ENCODE measurements around the gene TMCC2.

Gene TMCC2

GRCh38 chr1:205321959-205322283, 94.2 kb downstream of the TMCC2 start:
- no peak for ATAC-seq
- TF ChIP-seq ISL1 (CRISPR knock-in tag; IDR thresholded peaks at IDR 0.05) (no peak), OSR1 (CRISPR knock-in tag; IDR thresholded peaks at IDR 0.05) (no peak), TCF4 (CRISPR knock-in tag; IDR thresholded peaks at IDR 0.05; ENCODE audit: borderline replicate concordance) (no peak), ZNF70 (CRISPR knock-in tag; IDR thresholded peaks at IDR 0.05) (no peak), POU6F1 (CRISPR knock-in tag; IDR thresholded peaks at IDR 0.05; ENCODE audit: borderline replicate concordance, low read depth) (no peak), ARNTL (CRISPR knock-in tag; IDR thresholded peaks at IDR 0.05; ENCODE audit: borderline replicate concordance, low read depth) (no peak), RARB (CRISPR knock-in tag; IDR thresholded peaks at IDR 0.05) (no peak), PPARA (CRISPR knock-in tag; IDR thresholded peaks at IDR 0.05; ENCODE audit: borderline replicate concordance) (no peak), TSHZ2 (CRISPR knock-in tag; IDR thresholded peaks at IDR 0.05) (no peak), CREB5 (CRISPR knock-in tag; IDR thresholded peaks at IDR 0.05; ENCODE audit: low read depth) (no peak)
